Measurements from ENCODE around the gene PIP5K1B. TPM values are rescaled to one million over a fixed set of nuclear protein-coding genes. Genes with fewer than 3 reads are reported as not detected.

PIP5K1B gene
- total and polyA plus RNA-seq, 2 donors (not counting 1 experiment from before 2014, with no cell fraction given), result 11.8 to 24.1 TPM

- POLR2A ChIA-PET, result no interaction called here
- no peak for ATAC-seq (ENCODE audit: low read depth)
- H3K4me3 Mint-ChIP-seq, result no peak overlapping the region
- no peak overlapping the region for H3K27ac Mint-ChIP-seq
- Histone ChIP-seq H3K27me3 (replicated peaks in 1 of 4; ENCODE audit: control extremely low read depth in 1 of 4, control insufficient read depth in 3 of 4, insufficient read depth in 4 of 4, low read length in 3 of 4) (no peaks in the 10 kb centered on the region), H3K4me1 (ENCODE audit: control insufficient read depth in 2 of 2, insufficient read depth in 2 of 2, low read length in 2 of 2) (peaks cover 8 to 14% of the 10 kb centered on the region in 2 donors), H4K20me1 (ENCODE audit: control insufficient read depth, insufficient read depth, low read length, poor library complexity, severe bottlenecking) (no peaks in the 10 kb centered on the region), H2AFZ (ENCODE audit: insufficient read depth, low read depth, low read length, poor library complexity, severe bottlenecking) (peak overlapping the region; percentile 11), H3K9me3 (ENCODE audit: control extremely low read depth in 1 of 3, control insufficient read depth in 2 of 3, insufficient read depth in 1 of 3, low read length in 2 of 3) (peaks cover 0 to 7% (median 0%) of the 10 kb centered on the region in 3 donors), H3K27ac (ENCODE audit: low read length in 2 of 2) (no peak overlapping the region), H3K9ac (ENCODE audit: low read length) (no peak overlapping the region), H3K4me2 (replicated peaks; ENCODE audit: low read depth, low read length, poor library complexity, severe bottlenecking) (peak overlapping the region; percentile 48), H3K4me3 (ENCODE audit: control extremely low read depth in 1 of 5, extremely low read depth in 1 of 5, insufficient read depth in 1 of 5, low read depth in 2 of 5, low read length in 4 of 5) (no peak overlapping the region), H3K36me3 (replicated peaks in 1 of 2; ENCODE audit: control extremely low read depth in 1 of 2, control insufficient read depth in 1 of 2, extremely low read depth in 1 of 2, insufficient read depth in 2 of 2, low read length in 1 of 2) (peaks cover 0 to 5% of the 10 kb centered on the region in 2 experiments), H3K79me2 (ENCODE audit: control insufficient read depth, insufficient read depth, low read length) (no peaks in the 10 kb centered on the region)
- WGBS (ENCODE audit: insufficient coverage), result 87% methylated on average over 20 of the region's 26 CpGs
- CTCF ChIA-PET, result interaction anchor here (0.8 kb wide), 1 partner anchor 234 kb away, joined by 3 read pairs; a partner anchor contains a TSS
- no peak for DNase-seq
- peaks cover 16% of the 10 kb centered on the region for H3K4me1 Mint-ChIP-seq
- H3K9me3 Mint-ChIP-seq (ENCODE audit: insufficient read depth), result no peaks in the 10 kb centered on the region
- TF ChIP-seq CTCF (IDR thresholded peaks at IDR 0.05) (no peak), EZH2 (IDR thresholded peaks at IDR 0.05; ENCODE audit: borderline replicate concordance, insufficient read depth, low read depth, low read length, poor library complexity, severe bottlenecking) (no peak)
- intact Hi-C loops (cut with micrococcal nuclease), result no loop called here
- no peaks in the 10 kb centered on the region for H3K27me3 Mint-ChIP-seq
Measured at GRCh38 chr9:69013382-69013727, 308.3 kb downstream of the PIP5K1B start.

DNA sequence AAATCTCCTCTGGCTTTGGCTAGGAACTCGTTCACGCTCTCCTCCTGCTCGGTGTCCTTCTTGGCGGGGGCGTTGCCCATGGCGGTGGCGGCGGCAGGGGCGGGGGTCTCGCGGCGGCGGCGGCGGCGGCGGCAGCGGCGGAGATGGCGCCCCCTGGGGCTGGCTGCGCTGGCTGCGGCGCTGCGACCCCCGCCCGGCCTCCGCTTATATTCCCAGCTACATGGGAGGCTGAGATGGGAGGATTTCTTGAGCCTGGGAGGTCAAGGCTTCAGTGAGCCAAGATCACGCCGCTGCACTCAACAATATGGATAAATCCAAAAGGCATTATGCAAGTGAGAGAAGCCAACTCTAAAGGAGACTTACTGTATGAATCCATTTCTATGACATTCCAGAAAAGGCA, 309.0 kb downstream of the PIP5K1B start, which contains the start of gene PRKACG:
Gene PRKACG (minus strand): TSS at position 101 of the 400 bp plus-strand sequence. CDS start 21 bp downstream, at position 80.
- Histone ChIP-seq H3K27ac (ENCODE audit: low read length in 2 of 2) (no peak within 1 kb of the TSS), H2AFZ (ENCODE audit: insufficient read depth, low read depth, low read length, poor library complexity, severe bottlenecking) (peak within 1 kb of the TSS; percentile 11), H3K9ac (ENCODE audit: low read length) (no peak within 1 kb of the TSS), H4K20me1 (ENCODE audit: control insufficient read depth, insufficient read depth, low read length, poor library complexity, severe bottlenecking) (no peaks in the 10 kb centered on the region), H3K9me3 (ENCODE audit: control extremely low read depth in 1 of 3, control insufficient read depth in 2 of 3, insufficient read depth in 1 of 3, low read length in 2 of 3) (peaks cover 0 to 7% (median 0%) of the 10 kb centered on the region in 3 donors), H3K4me1 (ENCODE audit: control insufficient read depth in 2 of 2, insufficient read depth in 2 of 2, low read length in 2 of 2) (peaks cover 8 to 14% of the 10 kb centered on the region in 2 donors), H3K27me3 (replicated peaks in 1 of 4; ENCODE audit: control extremely low read depth in 1 of 4, control insufficient read depth in 3 of 4, insufficient read depth in 4 of 4, low read length in 3 of 4) (no peaks in the 10 kb centered on the region), H3K79me2 (ENCODE audit: control insufficient read depth, insufficient read depth, low read length) (no peaks in the 10 kb centered on the region), H3K4me3 (ENCODE audit: control extremely low read depth in 1 of 5, extremely low read depth in 1 of 5, insufficient read depth in 1 of 5, low read depth in 2 of 5, low read length in 4 of 5) (no peak within 1 kb of the TSS), H3K36me3 (replicated peaks in 1 of 2; ENCODE audit: control extremely low read depth in 1 of 2, control insufficient read depth in 1 of 2, extremely low read depth in 1 of 2, insufficient read depth in 2 of 2, low read length in 1 of 2) (no peaks in the 10 kb centered on the region), H3K4me2 (replicated peaks; ENCODE audit: low read depth, low read length, poor library complexity, severe bottlenecking) (peak within 1 kb of the TSS; percentile 48)
- TF ChIP-seq CTCF (IDR thresholded peaks at IDR 0.05) (no peak), EZH2 (IDR thresholded peaks at IDR 0.05; ENCODE audit: borderline replicate concordance, insufficient read depth, low read depth, low read length, poor library complexity, severe bottlenecking) (no peak)
- H3K4me3 Mint-ChIP-seq, result peak within 1 kb of the TSS; percentile 48
- DNase-seq, result no peak
- WGBS (ENCODE audit: insufficient coverage), result 99% methylated on average over 11 of the region's 29 CpGs
- ChIA-PET CTCF (no interaction called here), POLR2A (no interaction called here)
- intact Hi-C loops (cut with micrococcal nuclease), result no loop called here
- H3K27me3 Mint-ChIP-seq, result no peaks in the 10 kb centered on the region
- peaks cover 16% of the 10 kb centered on the region for H3K4me1 Mint-ChIP-seq
- no peak for ATAC-seq (ENCODE audit: low read depth)
- no peaks in the 10 kb centered on the region for H3K9me3 Mint-ChIP-seq (ENCODE audit: insufficient read depth)
- H3K27ac Mint-ChIP-seq, result no peak within 1 kb of the TSS

Measured in B cell (primary cell).